A204.1 (cell line): Measurements from ENCODE around the gene TMEM14C.

ENCODE experiments used
- FAIRE-seq: peaks from 2 replicates; lab custom pipeline; 2012; peaks lifted over from hg19 to GRCh38; lab: Jason Lieb, UNC

The TMEM14C gene

DNA sequence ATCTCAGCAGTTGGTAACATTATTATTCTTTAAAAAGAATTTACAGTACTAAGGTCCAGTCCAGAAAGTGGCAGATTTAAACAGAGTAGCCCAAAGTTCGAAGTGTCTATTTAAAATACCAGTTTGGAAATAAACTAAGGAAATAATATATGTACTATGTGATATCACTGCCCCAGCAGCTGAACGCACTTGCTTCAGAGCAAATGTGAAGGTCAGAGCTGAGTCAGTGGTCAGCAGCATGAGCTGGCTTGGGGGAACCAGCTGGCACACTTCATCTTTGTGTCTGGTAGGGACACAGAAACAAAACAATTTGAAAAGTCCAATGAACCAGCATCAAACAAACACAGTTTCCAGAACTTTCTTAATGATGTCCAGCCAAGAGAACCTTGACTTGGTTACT is 40.1 kb downstream of the TMEM14C start:
- FAIRE-seq: no peak

DNA sequence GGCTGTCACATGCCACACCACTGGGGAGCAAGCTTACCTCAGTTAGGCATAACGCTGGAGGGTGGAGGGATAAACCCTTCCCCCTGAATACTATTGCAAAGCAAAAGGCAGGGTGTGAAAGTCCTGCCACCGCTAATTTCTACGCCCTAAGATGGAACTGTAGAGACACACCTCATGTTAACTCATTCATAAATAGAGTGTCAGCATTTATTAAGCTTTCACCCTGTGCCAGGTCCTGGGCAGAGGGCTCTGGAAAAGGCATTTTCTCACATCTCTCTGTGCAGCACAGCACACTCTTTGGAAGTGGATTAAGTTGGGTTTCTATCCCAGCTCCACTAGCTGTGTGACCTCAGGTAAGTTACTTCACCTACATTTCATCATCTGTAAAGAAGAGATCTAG is 46.5 kb downstream of the TMEM14C start:
- no peak for FAIRE-seq

DNA sequence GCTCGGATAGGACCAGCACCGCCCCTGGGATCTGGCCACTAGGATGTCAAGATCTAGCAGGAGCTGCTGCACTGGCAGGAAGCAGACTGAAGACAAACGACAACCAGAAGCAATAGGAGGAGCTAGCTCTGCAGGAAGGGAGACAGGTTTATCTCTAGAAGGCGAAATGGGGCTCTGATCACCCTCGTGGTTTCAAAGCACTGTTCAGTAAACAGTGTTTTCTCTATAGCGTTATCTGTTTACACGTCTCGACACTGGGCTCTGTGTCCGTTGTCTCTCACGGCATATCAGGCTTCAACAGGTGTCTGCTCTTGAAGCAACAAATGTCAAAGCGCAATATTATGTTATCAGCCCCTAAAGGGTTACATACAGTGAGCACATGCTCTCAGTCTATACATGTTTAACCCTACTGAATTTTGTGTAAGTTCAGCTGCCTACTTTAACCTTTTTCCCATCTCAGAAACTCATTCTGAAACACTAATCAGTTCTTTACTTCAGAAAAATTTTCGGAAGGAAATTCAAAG is 48.6 kb downstream of the TMEM14C start:
- no peak for FAIRE-seq

DNA sequence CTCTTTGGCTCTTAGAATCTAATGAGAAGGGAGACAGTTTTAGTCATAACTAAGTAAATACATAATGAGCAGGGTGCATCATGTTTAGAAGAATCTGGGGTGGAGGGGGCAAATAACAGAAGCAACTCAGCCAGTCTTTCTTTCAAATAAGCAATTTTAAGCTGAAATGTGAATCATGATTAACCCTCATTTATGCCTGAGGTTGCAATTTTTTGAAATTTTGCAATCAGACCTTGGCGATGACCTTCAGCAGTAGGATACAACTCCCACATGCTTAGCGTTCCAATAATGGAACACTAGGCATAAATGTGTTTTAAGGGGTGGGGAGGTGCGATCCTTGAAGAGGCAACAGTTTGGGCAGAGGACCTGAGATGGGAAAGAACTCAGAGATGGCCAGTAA is 55.4 kb downstream of the TMEM14C start:
- no peak for FAIRE-seq

DNA sequence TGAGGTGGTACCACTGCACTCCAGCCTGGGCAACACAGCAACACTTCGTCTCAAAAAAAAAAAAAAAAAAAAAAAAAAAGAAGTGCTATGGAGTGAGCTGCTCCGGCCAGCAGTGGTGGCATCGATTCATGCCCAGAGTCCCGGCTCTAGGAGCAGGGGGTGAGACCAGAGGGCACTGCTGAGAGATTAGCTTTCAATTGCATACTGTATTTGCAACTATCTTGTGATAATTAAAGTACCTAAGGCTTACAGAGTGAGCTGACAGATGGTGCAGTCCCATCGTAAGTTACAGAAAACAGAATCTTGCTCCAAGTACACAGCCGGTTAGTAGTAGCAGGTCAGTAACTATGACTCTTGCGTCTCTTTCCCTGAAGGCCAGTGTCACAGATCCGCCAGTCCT is 56.2 kb downstream of the TMEM14C start:
- no peak for FAIRE-seq
